Measurements from ENCODE around the gene LIAS. TPM values are rescaled to one million over a fixed set of nuclear protein-coding genes. Genes with fewer than 3 reads are reported as not detected.
"Not testable (repeated sequence)": the region's sequence is repeated elsewhere in the genome, so short reads cannot be mapped to it uniquely, and the experiment has no call there.

The LIAS gene
- total RNA-seq, 2 donors from 2014 or later: 22.5 to 24.3 TPM

- no peak for ATAC-seq (replicated peaks)
- Mint-ChIP-seq H3K27ac (peak overlapping the region; percentile 12), H3K9me3 (no peaks in the 10 kb centered on the region), H3K36me3 (ENCODE audit: low read depth) (peaks cover 83% of the 10 kb centered on the region), H3K4me1 (no peaks in the 10 kb centered on the region), H3K27me3 (no peaks in the 10 kb centered on the region), H3K4me3 (no peak overlapping the region)
Measured at GRCh38 chr4:39502019-39502663, 43.3 kb downstream of the LIAS start.

- H3K4me1 Mint-ChIP-seq; ATAC-seq (replicated peaks); H3K27me3 Mint-ChIP-seq; H3K9me3 Mint-ChIP-seq; H3K4me3 Mint-ChIP-seq: not testable (repeated sequence)
- peak overlapping the region; percentile 12 for H3K27ac Mint-ChIP-seq
- H3K36me3 Mint-ChIP-seq (ENCODE audit: low read depth): peaks cover 88% of the 10 kb centered on the region
Measured at GRCh38 chr4:39502664-39503035, 43.8 kb downstream of the LIAS start.

GRCh38 chr4:39504538-39504937 lies 45.7 kb downstream of the LIAS start:
- Mint-ChIP-seq H3K4me3 (no peak overlapping the region), H3K27ac (no peak overlapping the region), H3K36me3 (ENCODE audit: low read depth) (peaks cover 90% of the 10 kb centered on the region), H3K27me3 (no peaks in the 10 kb centered on the region), H3K9me3 (no peaks in the 10 kb centered on the region), H3K4me1 (no peaks in the 10 kb centered on the region)
- no peak for ATAC-seq (replicated peaks)

GRCh38 chr4:39505581-39505980 lies 46.7 kb downstream of the LIAS start:
- peaks cover 90% of the 10 kb centered on the region for H3K36me3 Mint-ChIP-seq (ENCODE audit: low read depth)
- H3K9me3 Mint-ChIP-seq: no peaks in the 10 kb centered on the region
- no peak for ATAC-seq (replicated peaks)
- H3K4me3 Mint-ChIP-seq: no peak overlapping the region
- H3K27me3 Mint-ChIP-seq: no peaks in the 10 kb centered on the region
- H3K27ac Mint-ChIP-seq: no peak overlapping the region
- no peaks in the 10 kb centered on the region for H3K4me1 Mint-ChIP-seq

- Mint-ChIP-seq H3K27ac (no peak overlapping the region), H3K36me3 (ENCODE audit: low read depth) (peaks cover 77% of the 10 kb centered on the region), H3K27me3 (no peaks in the 10 kb centered on the region), H3K4me1 (no peaks in the 10 kb centered on the region), H3K9me3 (no peaks in the 10 kb centered on the region), H3K4me3 (no peak overlapping the region)
- no peak for ATAC-seq (replicated peaks)
Measured at GRCh38 chr4:39510348-39510929, 51.6 kb downstream of the LIAS start.

GRCh38 chr4:39514266-39514665 lies 55.4 kb downstream of the LIAS start:
- not testable (repeated sequence) for H3K27ac Mint-ChIP-seq; H3K9me3 Mint-ChIP-seq; H3K27me3 Mint-ChIP-seq; H3K4me1 Mint-ChIP-seq; H3K4me3 Mint-ChIP-seq; ATAC-seq (replicated peaks)
- peaks cover 52% of the 10 kb centered on the region for H3K36me3 Mint-ChIP-seq (ENCODE audit: low read depth)

GRCh38 chr4:39514888-39515401 lies 56.1 kb downstream of the LIAS start:
- no peak for ATAC-seq (replicated peaks)
- Mint-ChIP-seq H3K9me3 (no peaks in the 10 kb centered on the region), H3K4me1 (no peaks in the 10 kb centered on the region), H3K4me3 (no peak overlapping the region), H3K27ac (no peak overlapping the region), H3K27me3 (no peaks in the 10 kb centered on the region), H3K36me3 (ENCODE audit: low read depth) (peaks cover 50% of the 10 kb centered on the region)

GRCh38 chr4:39515669-39516401 lies 57.0 kb downstream of the LIAS start:
- H3K4me3 Mint-ChIP-seq; H3K27me3 Mint-ChIP-seq; H3K4me1 Mint-ChIP-seq; ATAC-seq (replicated peaks); H3K27ac Mint-ChIP-seq; H3K9me3 Mint-ChIP-seq: not testable (repeated sequence)
- H3K36me3 Mint-ChIP-seq (ENCODE audit: low read depth): peaks cover 46% of the 10 kb centered on the region

- H3K4me1 Mint-ChIP-seq: no peaks in the 10 kb centered on the region
Measured at GRCh38 chr4:39516407-39516966, 57.6 kb downstream of the LIAS start.

GRCh38 chr4:39518484-39518883 lies 59.6 kb downstream of the LIAS start:
- Mint-ChIP-seq H3K27ac (no peak overlapping the region), H3K4me1 (no peaks in the 10 kb centered on the region), H3K4me3 (no peak overlapping the region), H3K9me3 (no peaks in the 10 kb centered on the region), H3K36me3 (ENCODE audit: low read depth) (peaks cover 26% of the 10 kb centered on the region), H3K27me3 (no peaks in the 10 kb centered on the region)
- ATAC-seq (replicated peaks): no peak

More at GRCh38 chr4:39516407-39516966, 57.6 kb downstream of the LIAS start:
- H3K4me3 Mint-ChIP-seq: no peak overlapping the region
- peaks cover 44% of the 10 kb centered on the region for H3K36me3 Mint-ChIP-seq (ENCODE audit: low read depth)
- H3K27me3 Mint-ChIP-seq: no peaks in the 10 kb centered on the region
- no peak overlapping the region for H3K27ac Mint-ChIP-seq
- no peaks in the 10 kb centered on the region for H3K9me3 Mint-ChIP-seq
- ATAC-seq (replicated peaks): no peak

- H3K4me1 Mint-ChIP-seq: peaks cover 2% of the 10 kb centered on the region
- H3K36me3 Mint-ChIP-seq (ENCODE audit: low read depth): peaks cover 18% of the 10 kb centered on the region
- H3K27me3 Mint-ChIP-seq: no peaks in the 10 kb centered on the region
- no peak overlapping the region for H3K4me3 Mint-ChIP-seq
- H3K27ac Mint-ChIP-seq: no peak overlapping the region
- no peak for ATAC-seq (replicated peaks)
- no peaks in the 10 kb centered on the region for H3K9me3 Mint-ChIP-seq
Measured at GRCh38 chr4:39521253-39521919, 62.5 kb downstream of the LIAS start.

GRCh38 chr4:39522068-39522467 lies 63.2 kb downstream of the LIAS start:
- Mint-ChIP-seq H3K4me3 (no peak overlapping the region), H3K36me3 (ENCODE audit: low read depth) (peaks cover 18% of the 10 kb centered on the region), H3K27ac (no peak overlapping the region), H3K4me1 (peaks cover 5% of the 10 kb centered on the region), H3K27me3 (no peaks in the 10 kb centered on the region), H3K9me3 (no peaks in the 10 kb centered on the region)
- no peak for ATAC-seq (replicated peaks)

- ATAC-seq (replicated peaks): no peak
- Mint-ChIP-seq H3K27me3 (no peaks in the 10 kb centered on the region), H3K9me3 (no peaks in the 10 kb centered on the region), H3K4me3 (no peak overlapping the region), H3K4me1 (peaks cover 11% of the 10 kb centered on the region), H3K36me3 (ENCODE audit: low read depth) (peaks cover 10% of the 10 kb centered on the region), H3K27ac (no peak overlapping the region)
Measured at GRCh38 chr4:39524161-39524957, 65.5 kb downstream of the LIAS start.

All from activated T-helper 17 cell treated with anti-CD3 and anti-CD28 coated beads, Interleukin-2, amount 50 U/mL, for 72 hours (primary cell).